Liver (tissue), 9 donors: ENCODE data around the gene RBM23. TPM values are rescaled to one million over a fixed set of nuclear protein-coding genes. Genes with fewer than 3 reads are reported as not detected.
A peak's percentile ranks its signal among the peaks of the same experiment; 100 is the strongest.
"Not testable (repeated sequence)": the region's sequence is repeated elsewhere in the genome, so short reads cannot be mapped to it uniquely, and the experiment has no call there.

Source experiments
- DNase-seq: peaks from one replicate; pipeline ENCODE4 v3.0.0-alpha.2; 2017; ENCODE audit warnings: low spot score
- H3K27ac ChIP-seq, 2 donors: one replicate each; pipeline ENCODE4 v1.7.0; 2013; ENCODE audit warnings: inconsistent platforms in 2 of 2, low read length in 2 of 2, control low read depth in 1 of 2, low read depth in 1 of 2, mild to moderate bottlenecking in 1 of 2
- H3K27me3 ChIP-seq, 4 donors: one replicate each; pipeline versions ENCODE4 v1.6.1 to v1.7.0; 2013; ENCODE audit warnings: low read length in 3 of 4, inconsistent platforms in 1 of 4, mild to moderate bottlenecking in 1 of 4, moderate library complexity in 1 of 4; ENCODE audit not compliant: control insufficient read depth in 4 of 4, insufficient read depth in 4 of 4
- H3K36me3 ChIP-seq, 4 donors: one replicate each; pipeline versions ENCODE4 v1.6.1 to v1.7.0; 2013; ENCODE audit warnings: low read length in 3 of 4, mild to moderate bottlenecking in 3 of 4, low read depth in 1 of 4, moderate library complexity in 1 of 4; ENCODE audit not compliant: control insufficient read depth in 4 of 4, insufficient read depth in 3 of 4
- H3K4me1 ChIP-seq, 4 donors: one replicate each; pipeline versions ENCODE4 v1.6.1 to v1.7.0; 2013; ENCODE audit warnings: low read length in 3 of 4, mild to moderate bottlenecking in 3 of 4, moderate library complexity in 1 of 4; ENCODE audit not compliant: control insufficient read depth in 4 of 4, insufficient read depth in 4 of 4
- H3K4me3 ChIP-seq, 3 donors: one replicate each; pipeline versions ENCODE4 v1.6.1 to v1.7.0; 2013; ENCODE audit warnings: low read length in 3 of 3, control low read depth in 1 of 3, low read depth in 1 of 3, mild to moderate bottlenecking in 1 of 3
- H3K9ac ChIP-seq, 2 donors: one replicate each; pipeline ENCODE4 v1.7.0; 2013; ENCODE audit warnings: low read length in 2 of 2, mild to moderate bottlenecking in 2 of 2, moderate library complexity in 2 of 2, control low read depth in 1 of 2, low read depth in 1 of 2
- H3K9me3 ChIP-seq, 4 donors: one replicate each; pipeline versions ENCODE4 v1.6.1 to v1.7.0; 2013; ENCODE audit warnings: low read length in 3 of 4; ENCODE audit not compliant: control insufficient read depth in 4 of 4
- EGR1 ChIP-seq, 2 donors: IDR thresholded peaks; 2 replicates each; pipeline ENCODE4 v1.6.1; 2016 to 2018; ENCODE audit warnings: antibody characterized with exemption in 2 of 2, low read depth in 2 of 2
- FOXA1 ChIP-seq: IDR thresholded peaks from 2 replicates; pipeline ENCODE4 v1.6.1; 2016; ENCODE audit warnings: antibody characterized with exemption
- FOXA2 ChIP-seq: IDR thresholded peaks from 2 replicates; pipeline ENCODE4 v1.6.1; 2016; ENCODE audit warnings: antibody characterized with exemption
- GABPA ChIP-seq, 2 donors: IDR thresholded peaks in 1 of 2; conservative IDR thresholded peaks in 1 of 2; 2 replicates each; pipeline ENCODE4 v1.6.1; 2016; ENCODE audit warnings: antibody characterized with exemption in 2 of 2, mild to moderate bottlenecking in 1 of 2, moderate library complexity in 1 of 2
- HNF4A ChIP-seq, 2 donors: conservative IDR thresholded peaks; 2 replicates each; pipeline ENCODE4 v1.6.1; 2016; ENCODE audit warnings: antibody characterized with exemption in 2 of 2, mild to moderate bottlenecking in 2 of 2
- HNF4G ChIP-seq: IDR thresholded peaks from 2 replicates; pipeline ENCODE4 v1.6.1; 2016; ENCODE audit warnings: antibody characterized with exemption
- JUND ChIP-seq, 2 donors: IDR thresholded peaks; 2 replicates each; pipeline ENCODE4 v1.6.1; 2016; ENCODE audit warnings: antibody characterized with exemption in 2 of 2
- NR2F2 ChIP-seq: IDR thresholded peaks from 2 replicates; pipeline ENCODE4 v1.6.1; 2016; ENCODE audit warnings: antibody characterized with exemption
- RAD21 ChIP-seq, 2 donors: IDR thresholded peaks; 2 replicates each; pipeline ENCODE4 v1.6.1; 2016; ENCODE audit warnings: antibody characterized with exemption in 2 of 2, mild to moderate bottlenecking in 2 of 2
- RXRA ChIP-seq, 2 donors: IDR thresholded peaks; 2 replicates each; pipeline ENCODE4 v1.6.1; 2017 to 2018; ENCODE audit warnings: antibody characterized with exemption in 2 of 2, mild to moderate bottlenecking in 1 of 2
- SP1 ChIP-seq: IDR thresholded peaks from 2 replicates; pipeline ENCODE4 v1.6.1; 2018; ENCODE audit warnings: antibody characterized with exemption, mild to moderate bottlenecking
- TAF1 ChIP-seq: conservative IDR thresholded peaks from 2 replicates; pipeline ENCODE4 v1.6.1; 2016; ENCODE audit warnings: antibody characterized with exemption, mild to moderate bottlenecking
- YY1 ChIP-seq: IDR thresholded peaks from 2 replicates; pipeline ENCODE4 v1.6.1; 2016; ENCODE audit warnings: antibody characterized with exemption, mild to moderate bottlenecking
- WGBS: extraction: QIAGEN DNeasy Blood & Tissue Kit; methylation state at CpG from one replicate; pipeline ENCODE4 v1.1.7; 2013; 5-methylcytosine and 5-hydroxymethylcytosine counted together
- polyA plus RNA-seq, 2 donors: library from polyadenylated mRNA; stranded (reverse) in 1 of 2; unstranded in 1 of 2; fragments of 200-250 nt in 1 of 2; fragments of >200 nt in 1 of 2; fragmentation: Nextera tagmentation in 1 of 2; extraction: Ambion mirVana in 1 of 2; gene quantifications; one replicate each; pipeline versions ENCODE4 v1.2.1 to v1.2.3, GENCODE V29; 2013 to 2015
- total RNA-seq, 2 donors: library from RNA; depleted of rRNA; stranded (reverse); fragments of >200 nt; gene quantifications; one replicate each; pipeline ENCODE4 v1.2.3, GENCODE V29; 2014
- TF ChIP-seq, protein P1 (sequence below): IDR thresholded peaks from 2 replicates; pipeline ENCODE4 v1.6.1; 2016; ENCODE audit warnings: antibody characterized with exemption
- TF ChIP-seq, protein P2 (sequence below): fragments of 150-350 bp; IDR thresholded peaks from 2 replicates; pipeline ENCODE4 v1.5.1; 2017; ENCODE audit warnings: improper control_type of control experiment, low read depth, low read length; ENCODE audit not compliant: missing input control
- TF ChIP-seq, protein P3 (sequence below): IDR thresholded peaks from 2 replicates; pipeline ENCODE4 v1.6.1; 2016; ENCODE audit warnings: antibody characterized with exemption
- TF ChIP-seq, protein P4 (sequence below): IDR thresholded peaks from 2 replicates; pipeline ENCODE4 v1.6.1; 2016; ENCODE audit warnings: antibody characterized with exemption
- donor health status: healthy.
- donor health status: healthy.
- donor health status: healthy.
- donor health status: healthy.
- donor health status: healthy.

RBM23 gene
- total and polyA plus RNA-seq, 4 donors, result 22.3 to 242 (median 31.4) TPM

DNA sequence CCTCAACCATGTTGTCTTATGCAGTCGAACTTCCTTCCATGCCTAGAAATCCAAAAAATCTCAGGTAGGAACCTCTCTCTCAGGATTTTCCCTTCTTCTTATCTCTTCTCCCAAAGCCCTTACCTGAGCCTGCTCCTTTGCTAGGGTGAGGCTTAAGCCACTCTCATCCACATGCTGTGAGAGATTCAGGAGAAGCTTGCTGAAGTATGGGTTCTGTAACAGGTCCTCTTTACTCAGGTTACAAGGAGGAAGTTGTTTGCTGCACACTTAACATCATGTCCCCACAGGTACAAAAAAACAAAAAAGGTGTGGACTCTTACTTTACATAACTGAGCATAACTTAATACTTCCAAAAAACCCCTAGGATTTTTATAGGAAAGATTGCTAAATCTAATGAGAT is 33.5 kb upstream of the RBM23 start:
- H3K27ac ChIP-seq, result no peak overlapping the region
- peaks cover 0 to 13% (median 8%) of the 10 kb centered on the region in 4 donors for H3K36me3 ChIP-seq
- H3K4me1 ChIP-seq, result peaks cover 2 to 13% (median 11%) of the 10 kb centered on the region in 4 donors
- 95% methylated on average over 1 of the region's 1 CpG for WGBS
- TF ChIP-seq, protein P1, sequence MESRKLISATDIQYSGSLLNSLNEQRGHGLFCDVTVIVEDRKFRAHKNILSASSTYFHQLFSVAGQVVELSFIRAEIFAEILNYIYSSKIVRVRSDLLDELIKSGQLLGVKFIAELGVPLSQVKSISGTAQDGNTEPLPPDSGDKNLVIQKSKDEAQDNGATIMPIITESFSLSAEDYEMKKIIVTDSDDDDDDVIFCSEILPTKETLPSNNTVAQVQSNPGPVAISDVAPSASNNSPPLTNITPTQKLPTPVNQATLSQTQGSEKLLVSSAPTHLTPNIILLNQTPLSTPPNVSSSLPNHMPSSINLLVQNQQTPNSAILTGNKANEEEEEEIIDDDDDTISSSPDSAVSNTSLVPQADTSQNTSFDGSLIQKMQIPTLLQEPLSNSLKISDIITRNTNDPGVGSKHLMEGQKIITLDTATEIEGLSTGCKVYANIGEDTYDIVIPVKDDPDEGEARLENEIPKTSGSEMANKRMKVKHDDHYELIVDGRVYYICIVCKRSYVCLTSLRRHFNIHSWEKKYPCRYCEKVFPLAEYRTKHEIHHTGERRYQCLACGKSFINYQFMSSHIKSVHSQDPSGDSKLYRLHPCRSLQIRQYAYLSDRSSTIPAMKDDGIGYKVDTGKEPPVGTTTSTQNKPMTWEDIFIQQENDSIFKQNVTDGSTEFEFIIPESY, result no peak
- TF ChIP-seq RAD21 (IDR thresholded peaks at IDR 0.05), result no peak
- TF ChIP-seq FOXA2, result no peak
- no peak for TF ChIP-seq HNF4G
- TF ChIP-seq SP1, result no peak
- no peak for TF ChIP-seq JUND (IDR thresholded peaks at IDR 0.05)
- TF ChIP-seq EGR1 (IDR thresholded peaks at IDR 0.05; ENCODE audit: low read depth in 2 of 2), result no peak
- TF ChIP-seq, protein P2, sequence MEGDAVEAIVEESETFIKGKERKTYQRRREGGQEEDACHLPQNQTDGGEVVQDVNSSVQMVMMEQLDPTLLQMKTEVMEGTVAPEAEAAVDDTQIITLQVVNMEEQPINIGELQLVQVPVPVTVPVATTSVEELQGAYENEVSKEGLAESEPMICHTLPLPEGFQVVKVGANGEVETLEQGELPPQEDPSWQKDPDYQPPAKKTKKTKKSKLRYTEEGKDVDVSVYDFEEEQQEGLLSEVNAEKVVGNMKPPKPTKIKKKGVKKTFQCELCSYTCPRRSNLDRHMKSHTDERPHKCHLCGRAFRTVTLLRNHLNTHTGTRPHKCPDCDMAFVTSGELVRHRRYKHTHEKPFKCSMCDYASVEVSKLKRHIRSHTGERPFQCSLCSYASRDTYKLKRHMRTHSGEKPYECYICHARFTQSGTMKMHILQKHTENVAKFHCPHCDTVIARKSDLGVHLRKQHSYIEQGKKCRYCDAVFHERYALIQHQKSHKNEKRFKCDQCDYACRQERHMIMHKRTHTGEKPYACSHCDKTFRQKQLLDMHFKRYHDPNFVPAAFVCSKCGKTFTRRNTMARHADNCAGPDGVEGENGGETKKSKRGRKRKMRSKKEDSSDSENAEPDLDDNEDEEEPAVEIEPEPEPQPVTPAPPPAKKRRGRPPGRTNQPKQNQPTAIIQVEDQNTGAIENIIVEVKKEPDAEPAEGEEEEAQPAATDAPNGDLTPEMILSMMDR, result no peak
- TF ChIP-seq NR2F2, result no peak
- no peak for TF ChIP-seq YY1
- TF ChIP-seq HNF4A (conservative IDR thresholded peaks at IDR 0.05), result no peak
- TF ChIP-seq FOXA1, result no peak
- no peak for TF ChIP-seq RXRA (IDR thresholded peaks at IDR 0.05)
- TF ChIP-seq TAF1, result no peak
- TF ChIP-seq, protein P3, sequence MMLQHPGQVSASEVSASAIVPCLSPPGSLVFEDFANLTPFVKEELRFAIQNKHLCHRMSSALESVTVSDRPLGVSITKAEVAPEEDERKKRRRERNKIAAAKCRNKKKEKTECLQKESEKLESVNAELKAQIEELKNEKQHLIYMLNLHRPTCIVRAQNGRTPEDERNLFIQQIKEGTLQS, result no peak
- TF ChIP-seq, protein P4, sequence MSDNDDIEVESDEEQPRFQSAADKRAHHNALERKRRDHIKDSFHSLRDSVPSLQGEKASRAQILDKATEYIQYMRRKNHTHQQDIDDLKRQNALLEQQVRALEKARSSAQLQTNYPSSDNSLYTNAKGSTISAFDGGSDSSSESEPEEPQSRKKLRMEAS, result no peak
- TF ChIP-seq GABPA (IDR thresholded peaks at IDR 0.05 in 1 of 2, conservative IDR thresholded peaks at IDR 0.05 in 1 of 2), result no peak
- no peak for DNase-seq
- no peaks in the 10 kb centered on the region for H3K9me3 ChIP-seq
- no peak overlapping the region for H3K4me3 ChIP-seq
- no peak overlapping the region for H3K9ac ChIP-seq
- H3K27me3 ChIP-seq, result no peaks in the 10 kb centered on the region

DNA sequence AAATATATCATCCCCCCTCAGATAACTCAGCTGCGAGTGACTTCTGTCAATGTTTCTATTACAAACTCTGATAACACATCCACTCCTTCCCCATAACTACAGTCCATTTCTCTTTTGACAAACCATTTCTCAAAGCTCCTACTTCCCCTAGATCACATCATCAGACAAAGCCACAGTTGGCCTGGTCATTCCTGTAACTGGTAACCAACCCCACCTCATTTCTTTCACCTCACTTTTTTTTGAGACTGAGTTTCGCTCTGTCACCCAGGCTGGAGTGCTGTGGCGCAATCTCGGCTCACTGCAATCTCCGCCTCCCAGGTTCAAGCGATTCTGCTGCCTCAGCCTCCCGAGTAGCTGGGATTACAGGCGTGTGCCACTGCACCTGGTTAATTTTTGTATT is 32.8 kb upstream of the RBM23 start:
- H3K9me3 ChIP-seq, H3K27me3 ChIP-seq, H3K9ac ChIP-seq, H3K4me3 ChIP-seq, DNase-seq: not testable (repeated sequence)
- peak overlapping the region in 1 of 2 donors; percentile 41 for H3K27ac ChIP-seq
- WGBS, result 90% methylated on average over 8 of the region's 8 CpGs
- peaks cover 0 to 18% (median 13%) of the 10 kb centered on the region in 4 donors for H3K36me3 ChIP-seq
- H3K4me1 ChIP-seq, result peaks cover 2 to 13% (median 9%) of the 10 kb centered on the region in 4 donors
